Fibroblast of skin of right quadriceps (primary cell): ENCODE data around the gene BCOR.

Experiments used
- DNase-seq: peaks from one replicate; pipeline ENCODE4 v3.0.0-alpha.2; 2013

The BCOR gene

DNA sequence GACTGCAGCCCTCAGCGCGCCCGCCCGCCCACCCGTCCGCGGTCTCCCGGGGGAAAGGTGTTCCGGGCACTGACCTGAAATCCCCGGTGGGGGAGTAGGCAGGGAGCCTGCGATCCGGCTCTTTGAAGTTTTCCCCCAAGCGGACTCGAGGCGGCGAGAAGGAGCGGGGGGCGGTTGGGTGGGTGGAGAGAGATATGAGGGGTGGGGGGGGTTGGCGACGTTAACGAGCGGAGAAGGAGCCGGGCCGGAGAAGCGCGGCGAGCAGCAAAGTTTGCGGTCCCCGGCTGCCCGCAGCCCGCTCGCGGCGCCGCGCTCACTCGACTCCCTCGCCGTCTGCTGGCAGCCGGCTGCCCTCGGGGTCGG is 636 bp downstream of the BCOR start:
- DNase-seq: no peak

GRCh38 chrX:40096395-40097091 is 1.2 kb downstream of the BCOR start:
- no peak for DNase-seq

DNA sequence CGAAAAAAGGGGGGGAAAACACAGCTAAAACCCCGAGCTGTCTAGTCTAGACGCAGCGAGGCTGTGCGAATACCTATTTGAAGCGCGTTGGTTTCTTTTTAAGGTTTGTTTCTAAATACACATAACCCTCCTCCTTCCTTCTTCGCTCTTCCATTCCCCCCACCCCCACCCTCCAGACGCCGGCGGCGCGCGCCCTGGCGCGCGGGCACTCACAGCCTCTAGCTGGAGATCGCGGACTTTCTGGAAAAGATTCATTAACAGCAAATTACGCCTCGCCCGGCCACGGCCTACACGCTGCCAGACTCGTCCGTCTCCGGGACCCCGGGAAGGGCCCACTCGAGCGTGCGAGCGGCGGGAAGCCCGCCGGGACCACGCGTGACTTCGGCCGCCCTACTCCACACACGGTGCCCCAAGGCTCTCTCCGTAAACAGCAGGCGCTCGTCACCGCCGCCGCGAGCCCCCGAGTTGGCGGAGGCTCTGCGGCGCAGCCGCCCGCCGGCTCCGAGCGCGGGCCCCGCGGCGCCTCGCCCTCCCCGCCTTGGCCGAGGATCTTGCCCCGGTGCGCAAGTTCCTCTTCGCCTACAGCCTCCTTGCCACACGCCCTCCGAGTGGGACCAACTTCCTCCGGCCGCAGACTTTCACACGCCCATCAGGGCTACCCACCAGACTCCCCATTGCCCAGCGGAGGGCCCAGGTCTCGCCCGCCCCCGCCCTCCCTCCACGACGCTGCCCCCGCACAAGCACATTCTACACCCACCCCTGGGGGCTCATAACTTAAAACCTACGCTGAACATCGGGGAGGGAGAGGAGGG is 2.0 kb downstream of the BCOR start:
- no peak for DNase-seq

- no peak for DNase-seq
Observed at GRCh38 chrX:40094900-40095582, 2.7 kb downstream of the BCOR start.

GRCh38 chrX:40094041-40094899 is 3.5 kb downstream of the BCOR start:
- no peak for DNase-seq

- no peak for DNase-seq
Observed at GRCh38 chrX:40093586-40093985, 4.2 kb downstream of the BCOR start.

- DNase-seq: no peak
Observed at GRCh38 chrX:40092808-40093435, 4.8 kb downstream of the BCOR start.

GRCh38 chrX:40091691-40092421 is 5.9 kb downstream of the BCOR start:
- DNase-seq: no peak

DNA sequence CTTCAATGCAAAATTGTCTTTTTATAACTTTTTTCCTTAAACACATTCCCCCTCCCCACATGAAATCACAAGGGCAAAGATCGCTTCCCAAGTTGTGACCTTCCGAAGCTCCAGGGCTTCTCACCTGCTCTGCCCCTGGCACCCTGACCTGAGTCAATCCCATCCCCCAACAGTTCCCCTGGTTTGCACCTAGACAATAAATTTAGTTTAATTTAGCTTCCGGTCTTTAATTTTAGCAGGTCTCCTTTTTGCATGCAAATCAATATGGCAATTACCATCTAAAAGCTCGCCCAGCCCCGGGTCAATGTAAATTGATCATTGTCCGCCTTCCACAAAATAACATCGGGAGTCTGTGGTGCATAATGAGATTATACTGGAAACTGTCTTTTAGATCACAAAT is 6.8 kb downstream of the BCOR start:
- DNase-seq: no peak

DNA sequence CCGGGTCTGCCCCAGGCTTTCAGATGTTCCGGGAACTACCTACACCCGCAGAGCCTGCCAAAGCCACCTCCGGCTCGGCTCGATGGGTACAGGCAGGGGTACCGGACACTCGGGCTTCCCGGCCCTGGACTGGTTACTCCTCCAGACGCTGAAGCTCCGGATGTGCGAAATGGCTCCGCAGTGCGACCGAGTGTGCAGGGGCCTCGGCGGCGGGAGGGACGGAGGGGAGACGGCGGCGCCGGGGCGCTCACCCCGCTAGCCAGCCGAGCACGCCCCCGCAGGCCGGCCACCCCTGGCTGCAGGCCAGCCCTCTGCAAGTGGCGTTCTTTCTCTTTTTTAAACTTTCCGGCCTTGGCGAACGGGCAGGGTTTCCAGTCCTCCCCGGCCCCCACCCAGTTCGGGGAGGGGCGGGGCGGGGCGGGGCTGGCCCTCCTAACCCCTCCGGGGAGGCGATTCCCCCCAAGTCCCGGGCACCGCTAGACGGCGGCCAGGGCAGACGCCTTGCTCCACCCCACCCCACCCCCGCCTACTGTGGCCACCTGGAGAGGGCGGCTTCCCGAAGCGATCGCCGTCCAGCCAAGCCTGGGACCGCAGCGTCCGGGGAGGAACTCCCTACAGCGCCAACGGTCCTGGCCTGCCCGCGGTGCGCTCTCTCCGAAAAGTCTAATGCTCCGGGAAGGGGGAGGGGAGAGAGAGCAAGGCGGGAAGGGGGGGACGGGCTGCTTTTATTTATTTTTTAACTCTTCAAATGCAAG is 7.5 kb downstream of the BCOR start:
- DNase-seq: no peak

- no peak for DNase-seq
Observed at GRCh38 chrX:40088803-40089540, 8.8 kb downstream of the BCOR start.

- DNase-seq: no peak
Observed at GRCh38 chrX:40088299-40088625, 9.5 kb downstream of the BCOR start.

- no peak for DNase-seq
Observed at GRCh38 chrX:40087425-40088298, 10.1 kb downstream of the BCOR start.

DNA sequence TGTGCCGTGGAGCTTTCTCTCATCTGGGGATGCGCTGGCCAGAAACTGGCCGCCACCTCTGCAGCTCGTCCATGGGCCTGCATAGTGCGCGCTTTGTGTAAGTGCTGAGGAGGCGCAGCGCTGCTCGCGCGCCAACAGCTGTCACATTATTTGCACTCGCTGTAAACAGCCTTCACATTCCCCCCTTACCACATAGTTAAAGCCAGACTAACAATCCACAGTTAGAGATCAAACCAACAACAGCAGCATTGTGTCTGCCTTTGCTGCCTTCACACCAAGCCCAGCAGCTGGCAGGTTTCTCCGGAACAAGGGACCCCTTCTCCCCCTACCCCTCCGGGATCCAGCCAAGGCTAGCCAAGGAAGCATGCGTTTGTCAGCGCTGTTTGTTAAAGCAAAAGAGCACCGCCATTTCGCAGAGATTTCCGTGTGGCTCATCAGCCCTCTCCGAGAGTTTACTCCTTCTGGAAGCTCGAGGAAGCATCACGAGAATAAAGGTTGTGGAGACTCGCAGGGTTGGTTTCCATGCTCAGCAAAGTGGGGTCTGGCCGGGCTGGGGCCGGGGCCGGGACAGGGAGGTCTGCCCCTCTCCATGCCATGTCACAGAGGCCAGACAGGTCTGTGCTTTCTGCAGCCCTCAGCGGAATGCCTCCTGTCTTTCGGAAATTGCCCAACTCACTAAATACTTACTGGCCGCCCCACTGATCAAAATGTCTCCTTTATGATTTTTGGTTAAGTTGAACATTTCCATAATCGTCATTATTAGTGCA is 11.0 kb downstream of the BCOR start:
- no peak for DNase-seq

DNA sequence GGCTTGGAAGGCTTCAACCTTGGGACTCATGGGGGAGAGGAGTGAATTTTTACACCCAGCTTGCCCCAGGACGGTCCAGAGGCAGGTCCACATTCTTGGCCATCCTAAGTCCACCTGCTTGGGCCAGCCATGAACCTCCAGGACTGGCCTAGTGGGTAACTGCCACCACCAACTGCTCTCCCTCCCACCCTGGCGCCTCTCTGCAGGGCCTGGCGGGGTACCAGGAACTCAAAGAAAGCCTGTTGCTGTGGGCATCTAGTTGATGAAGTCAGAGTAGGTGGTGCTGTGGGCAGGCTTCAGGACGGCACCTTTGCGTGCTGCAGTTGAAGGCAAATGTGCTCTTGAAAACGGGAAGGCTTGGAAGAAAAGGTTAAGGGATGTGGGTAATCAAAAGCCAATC is 12.0 kb downstream of the BCOR start:
- no peak for DNase-seq

GRCh38 chrX:40085102-40085551 is 12.6 kb downstream of the BCOR start:
- DNase-seq: peak; percentile 67

DNA sequence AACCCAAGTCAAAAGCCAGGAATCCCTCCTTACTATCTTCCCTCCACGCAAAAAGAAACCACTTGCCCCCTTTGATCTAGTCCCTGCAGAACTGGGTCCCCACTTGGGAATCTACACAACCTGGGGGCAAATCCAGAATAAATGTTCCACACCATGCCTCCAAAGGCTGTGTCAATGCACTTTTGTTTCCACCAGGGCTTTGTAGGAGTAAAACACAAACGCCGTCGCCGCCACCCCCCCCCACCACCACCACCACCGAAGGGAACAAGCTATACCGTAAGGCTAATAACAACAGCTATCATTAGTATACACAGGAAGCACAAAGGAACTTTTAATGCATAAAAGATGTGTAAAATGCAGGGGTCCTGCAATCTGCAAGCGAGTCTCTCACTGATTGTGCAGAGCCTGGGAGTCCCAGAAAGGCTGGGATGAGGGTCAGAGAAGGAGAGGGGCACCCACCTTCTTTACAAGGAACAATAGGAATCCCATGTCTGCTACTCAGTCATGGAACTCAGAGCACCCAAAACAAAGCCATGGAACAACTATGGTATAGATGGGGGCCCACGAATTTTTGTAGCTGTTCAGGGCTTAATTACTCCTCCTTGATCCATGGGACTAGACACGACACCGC is 13.2 kb downstream of the BCOR start:
- DNase-seq: no peak

DNA sequence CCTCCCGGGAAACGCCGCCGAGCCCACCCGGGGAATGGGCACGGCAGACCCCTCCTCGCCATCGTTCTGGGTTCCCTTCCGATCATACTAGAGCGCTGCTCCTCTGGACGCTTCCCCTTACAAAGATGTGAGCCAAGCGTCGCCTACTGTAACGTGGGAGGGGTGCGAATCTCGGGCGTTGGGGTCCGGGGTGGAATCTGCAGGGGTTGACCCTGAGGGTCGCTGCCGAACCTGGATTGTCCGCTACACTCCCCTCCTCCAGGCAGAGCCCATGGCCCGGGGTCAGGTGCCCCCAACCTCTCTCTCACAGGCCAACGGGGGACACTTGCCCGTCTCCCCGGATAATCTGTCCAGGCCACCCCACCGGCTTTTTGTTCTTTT is 13.8 kb downstream of the BCOR start:
- no peak for DNase-seq
